Large intestine (tissue), 3 donors: ENCODE measurements around the gene IFTAP. TPM values are rescaled to one million over a fixed set of nuclear protein-coding genes. Genes with fewer than 3 reads are reported as not detected.
A peak's percentile ranks its signal among the peaks of the same experiment; 100 is the strongest.

Source experiments
- DNase-seq, 2 donors: peaks; one replicate each; pipeline versions ENCODE4 v3.0.0 to v3.0.0-alpha.2; 2013
- H3K27ac ChIP-seq: one replicate; pipeline ENCODE4 v1.5.1; 2013; ENCODE audit warnings: low read length
- H3K27me3 ChIP-seq: 2 replicates; pipeline ENCODE4 v1.6.1; 2013; ENCODE audit warnings: low read length; ENCODE audit not compliant: control insufficient read depth, insufficient read depth
- H3K36me3 ChIP-seq: 2 replicates; pipeline ENCODE4 v1.6.1; 2013; ENCODE audit warnings: low read length; ENCODE audit not compliant: control insufficient read depth, insufficient read depth
- H3K4me1 ChIP-seq: one replicate; pipeline ENCODE4 v1.6.1; 2013; ENCODE audit warnings: low read length; ENCODE audit not compliant: control insufficient read depth, insufficient read depth
- H3K4me3 ChIP-seq: one replicate; pipeline ENCODE4 v1.5.1; 2013; ENCODE audit warnings: low read length
- H3K9me3 ChIP-seq: one replicate; pipeline ENCODE4 v1.6.1; 2013; ENCODE audit warnings: mild to moderate bottlenecking, low read depth, low read length, moderate library complexity; ENCODE audit not compliant: control insufficient read depth
- WGBS: methylation state at CpG from one replicate; pipeline ENCODE4 v1.1.5; 2013; ENCODE audit warnings: low lambda C conversion rate; ENCODE audit not compliant: insufficient coverage; 5-methylcytosine and 5-hydroxymethylcytosine counted together
- polyA plus RNA-seq: library from polyadenylated mRNA; unstranded; fragments of 120-200 nt; gene quantifications from one replicate; pipeline ENCODE4 v1.2.1, GENCODE V29; 2013

IFTAP gene
- polyA plus RNA-seq, 1 donor, result 27.2 TPM

DNA sequence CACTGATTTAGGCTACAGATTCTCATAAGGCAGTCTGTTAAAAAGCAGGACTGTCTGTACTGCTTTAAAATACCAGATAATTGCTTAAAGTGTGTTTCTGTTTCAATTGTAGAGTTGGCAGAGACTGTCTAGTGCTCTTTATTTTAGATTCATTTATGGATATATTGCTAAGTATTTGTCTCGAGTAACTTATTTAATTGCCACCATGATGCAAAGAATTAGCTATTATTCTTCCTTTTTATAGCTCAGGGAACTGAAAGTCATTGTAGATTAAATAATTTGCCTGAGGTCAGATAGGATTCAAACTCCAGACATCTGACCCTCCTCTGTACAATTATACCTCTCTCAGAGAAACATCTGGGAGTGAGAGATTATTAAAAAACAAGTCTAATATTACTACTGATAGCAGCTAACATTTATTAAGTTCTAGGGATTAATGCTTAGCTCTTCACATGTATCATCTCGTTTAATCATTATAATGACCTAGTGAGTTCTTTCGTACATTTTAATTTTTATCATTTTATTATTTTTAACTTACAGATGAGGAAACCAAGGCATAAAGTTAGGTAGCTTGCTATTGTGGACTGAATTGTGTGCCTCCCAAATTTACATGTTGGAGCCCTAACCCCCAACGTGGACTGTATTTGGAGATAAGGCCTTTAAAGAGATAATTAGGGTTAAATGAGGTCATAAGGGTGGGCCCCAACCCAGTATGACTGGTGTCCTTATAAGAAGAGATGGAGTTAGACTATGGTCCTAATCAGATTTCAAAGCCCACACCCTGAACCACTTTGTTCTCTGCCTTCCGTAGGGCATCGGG lies 23.5 kb downstream of the IFTAP start:
- H3K4me1 ChIP-seq, result no peaks in the 10 kb centered on the region
- no peak for DNase-seq
- no peak overlapping the region for H3K27ac ChIP-seq
- no peak overlapping the region for H3K4me3 ChIP-seq
- no peaks in the 10 kb centered on the region for H3K27me3 ChIP-seq
- no peaks in the 10 kb centered on the region for H3K36me3 ChIP-seq
- 90% methylated on average over 3 of the region's 6 CpGs for WGBS
- no peaks in the 10 kb centered on the region for H3K9me3 ChIP-seq

DNA sequence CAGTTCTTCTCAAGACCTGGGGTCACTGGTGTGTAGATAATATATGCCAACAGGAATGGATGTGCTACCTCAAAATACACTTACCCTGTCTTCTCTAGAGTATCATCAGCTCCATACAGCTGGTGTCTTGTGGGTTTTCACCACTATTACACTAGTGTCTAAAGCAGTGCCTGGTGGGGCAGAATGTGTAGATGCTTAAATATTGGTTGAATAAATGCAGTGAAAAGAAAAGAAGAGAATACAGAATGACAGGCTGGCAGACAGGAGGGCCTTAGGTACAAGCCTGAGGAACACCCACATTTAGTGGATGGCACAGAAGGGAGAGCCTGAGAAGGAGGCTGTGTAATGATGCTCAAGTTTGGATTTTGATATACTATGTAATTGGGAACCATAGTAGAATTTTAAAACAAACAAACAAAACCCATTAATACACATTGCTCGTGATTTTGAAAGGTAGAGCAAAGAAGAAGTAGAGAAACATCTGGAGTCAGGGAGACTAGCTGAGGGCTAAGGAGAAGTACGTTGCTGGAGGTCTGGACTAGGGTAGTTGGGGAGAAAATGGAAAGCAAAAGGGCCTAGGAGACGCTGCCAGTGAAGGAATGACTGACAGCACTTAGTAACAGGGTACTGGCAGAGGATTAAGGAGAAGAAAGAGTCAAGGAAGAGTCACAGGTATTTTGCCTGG lies 24.2 kb downstream of the IFTAP start:
- WGBS, result 100% methylated on average over 1 of the region's 3 CpGs
- DNase-seq, result no peak
- Histone ChIP-seq H3K9me3 (no peaks in the 10 kb centered on the region), H3K4me3 (no peak overlapping the region), H3K27ac (no peak overlapping the region), H3K4me1 (no peaks in the 10 kb centered on the region), H3K27me3 (no peaks in the 10 kb centered on the region), H3K36me3 (no peaks in the 10 kb centered on the region)

DNA sequence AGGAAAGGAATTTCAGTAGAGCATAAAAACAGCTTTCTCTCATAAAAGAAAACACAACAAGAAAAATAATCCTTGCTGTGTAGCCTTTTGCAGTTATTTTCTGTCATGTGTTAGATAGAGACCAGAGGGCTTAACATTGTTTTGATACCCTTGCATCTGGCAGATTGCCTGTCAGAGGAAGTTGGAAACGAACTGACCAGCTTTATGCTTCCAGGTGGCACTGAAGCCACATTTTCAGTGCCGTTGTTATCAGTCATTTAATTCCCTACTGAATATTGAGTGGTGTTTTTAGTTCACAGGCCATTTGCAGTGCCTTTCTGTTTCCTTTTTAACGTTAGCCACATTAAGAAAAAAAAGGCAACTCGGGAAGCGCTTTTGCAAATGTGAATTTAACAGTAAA lies 25.2 kb downstream of the IFTAP start:
- DNase-seq, result no peak
- H3K36me3 ChIP-seq, result no peaks in the 10 kb centered on the region
- H3K4me3 ChIP-seq, result no peak overlapping the region
- no peaks in the 10 kb centered on the region for H3K27me3 ChIP-seq
- 66% methylated on average over 5 of the region's 5 CpGs for WGBS
- H3K27ac ChIP-seq, result no peak overlapping the region
- H3K4me1 ChIP-seq, result no peaks in the 10 kb centered on the region
- no peaks in the 10 kb centered on the region for H3K9me3 ChIP-seq

GRCh38 chr11:36620246-36620645 lies 25.9 kb downstream of the IFTAP start:
- no peaks in the 10 kb centered on the region for H3K27me3 ChIP-seq
- no peak for DNase-seq
- H3K27ac ChIP-seq, result no peak overlapping the region
- no peaks in the 10 kb centered on the region for H3K36me3 ChIP-seq
- no peaks in the 10 kb centered on the region for H3K4me1 ChIP-seq
- H3K4me3 ChIP-seq, result no peak overlapping the region
- H3K9me3 ChIP-seq, result no peaks in the 10 kb centered on the region

- 45% methylated on average over 1 of the region's 3 CpGs for WGBS
- no peaks in the 10 kb centered on the region for H3K4me1 ChIP-seq
- H3K27me3 ChIP-seq, result no peaks in the 10 kb centered on the region
- H3K36me3 ChIP-seq, result no peaks in the 10 kb centered on the region
- no peaks in the 10 kb centered on the region for H3K9me3 ChIP-seq
- no peak overlapping the region for H3K27ac ChIP-seq
- peak; percentile 15 to 20 for DNase-seq
- H3K4me3 ChIP-seq, result no peak overlapping the region
Measured at GRCh38 chr11:36622431-36623136, 28.3 kb downstream of the IFTAP start.

DNA sequence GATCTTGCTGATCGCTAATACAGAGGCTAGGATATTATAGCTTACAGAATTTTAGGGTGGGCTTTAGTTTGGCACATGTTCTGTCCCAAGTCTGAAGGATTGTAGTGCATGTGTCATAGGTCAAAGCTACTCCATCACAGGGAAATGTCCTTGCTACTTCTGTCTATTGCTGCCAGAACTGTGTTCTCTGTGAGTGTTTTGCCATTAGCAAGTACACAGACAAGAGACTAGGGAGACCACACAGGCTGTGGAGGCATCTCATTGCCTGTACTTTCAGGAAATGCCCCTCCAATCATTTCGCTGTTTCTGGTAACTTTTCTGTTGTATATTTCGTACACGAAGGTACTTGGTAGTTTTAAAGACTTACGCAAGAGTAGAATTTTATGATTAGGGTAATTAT lies 29.2 kb downstream of the IFTAP start:
- Histone ChIP-seq H3K27me3 (no peaks in the 10 kb centered on the region), H3K4me1 (no peaks in the 10 kb centered on the region), H3K27ac (no peak overlapping the region), H3K9me3 (no peaks in the 10 kb centered on the region), H3K36me3 (no peaks in the 10 kb centered on the region), H3K4me3 (no peak overlapping the region)
- DNase-seq, result no peak
- 73% methylated on average over 3 of the region's 5 CpGs for WGBS

- WGBS, result no CpG with 5 or more reads among the region's 1 CpG
- Histone ChIP-seq H3K4me3 (no peak overlapping the region), H3K9me3 (no peaks in the 10 kb centered on the region), H3K27me3 (no peaks in the 10 kb centered on the region), H3K27ac (no peak overlapping the region), H3K4me1 (no peaks in the 10 kb centered on the region), H3K36me3 (no peaks in the 10 kb centered on the region)
- DNase-seq, result no peak
Measured at GRCh38 chr11:36627006-36627405, 32.7 kb downstream of the IFTAP start.

DNA sequence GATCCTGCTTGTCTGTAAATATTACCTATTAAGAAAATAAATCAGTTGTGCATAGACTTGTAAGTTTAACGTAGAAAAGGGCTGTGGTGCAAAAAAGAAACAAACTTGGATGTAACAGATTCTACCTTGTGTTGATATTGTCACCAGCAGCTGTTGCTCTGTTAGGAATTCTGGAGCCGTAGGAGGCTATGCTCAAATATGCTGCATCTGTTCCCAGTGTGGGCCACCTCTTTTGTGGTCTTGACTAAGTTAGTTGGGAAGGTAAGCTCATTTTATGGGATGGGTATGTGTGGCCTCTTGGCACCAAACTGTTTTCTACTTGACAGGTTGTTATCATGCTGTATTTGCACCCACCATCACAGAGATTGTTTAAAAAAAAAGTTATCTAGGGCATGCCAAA lies 33.2 kb downstream of the IFTAP start:
- Histone ChIP-seq H3K27me3 (no peaks in the 10 kb centered on the region), H3K4me1 (no peaks in the 10 kb centered on the region), H3K36me3 (no peaks in the 10 kb centered on the region), H3K4me3 (no peak overlapping the region), H3K27ac (no peak overlapping the region), H3K9me3 (no peaks in the 10 kb centered on the region)
- WGBS, result 100% methylated on average over 1 of the region's 2 CpGs
- no peak for DNase-seq

DNA sequence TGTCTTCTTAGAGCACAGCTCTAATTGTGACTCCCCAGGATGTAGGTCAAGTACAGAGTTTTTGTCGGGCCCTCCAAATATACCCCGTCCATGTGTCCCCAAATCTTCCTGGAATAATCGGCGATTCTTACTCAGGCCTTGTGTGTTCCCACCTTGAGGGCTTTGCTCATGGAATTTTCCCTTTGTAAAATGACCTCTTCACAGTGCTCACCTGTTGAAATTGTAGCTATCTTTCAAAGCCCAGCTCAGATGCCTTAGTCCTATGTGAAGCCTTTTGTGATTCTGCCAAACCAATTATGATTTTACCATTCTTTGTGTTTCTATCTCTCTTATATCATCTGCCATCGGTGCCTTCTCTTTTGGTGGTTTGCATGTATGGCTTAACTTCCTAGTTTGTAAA lies 33.8 kb downstream of the IFTAP start:
- no peak overlapping the region for H3K4me3 ChIP-seq
- H3K27ac ChIP-seq, result no peak overlapping the region
- no peaks in the 10 kb centered on the region for H3K4me1 ChIP-seq
- no peak for DNase-seq
- no peaks in the 10 kb centered on the region for H3K9me3 ChIP-seq
- H3K27me3 ChIP-seq, result no peaks in the 10 kb centered on the region
- H3K36me3 ChIP-seq, result no peaks in the 10 kb centered on the region
- WGBS, result 100% methylated on average over 1 of the region's 5 CpGs

DNA sequence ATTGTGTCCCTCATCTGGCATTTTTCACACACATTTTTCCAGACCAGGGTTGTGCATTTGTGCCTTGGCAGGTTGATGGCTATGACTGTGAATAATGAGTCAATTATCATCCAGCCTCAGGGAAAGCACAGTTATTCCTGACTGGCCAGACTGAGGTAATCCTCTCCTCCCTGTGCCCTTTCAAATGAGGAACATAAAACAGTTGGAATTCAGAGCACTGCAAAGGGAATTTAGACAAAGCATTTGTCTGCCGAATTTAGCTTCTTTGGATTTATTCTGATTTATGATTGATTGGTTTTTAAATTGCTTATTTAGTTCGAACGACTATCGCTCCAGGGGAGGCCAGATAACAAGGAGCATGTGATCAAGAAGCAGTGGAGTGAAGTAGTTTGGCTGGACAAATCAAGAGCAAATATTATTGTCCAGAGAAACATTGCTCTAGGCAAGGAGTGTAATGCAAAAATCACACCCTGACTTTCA lies 34.5 kb downstream of the IFTAP start:
- H3K9me3 ChIP-seq, result no peaks in the 10 kb centered on the region
- no peaks in the 10 kb centered on the region for H3K4me1 ChIP-seq
- H3K27me3 ChIP-seq, result no peaks in the 10 kb centered on the region
- WGBS, result 100% methylated on average over 1 of the region's 4 CpGs
- H3K4me3 ChIP-seq, result no peak overlapping the region
- DNase-seq, result no peak
- H3K27ac ChIP-seq, result no peak overlapping the region
- H3K36me3 ChIP-seq, result no peaks in the 10 kb centered on the region
